A673 (cell line): ENCODE data around the gene SLC9A2. TPM values are rescaled to one million over a fixed set of nuclear protein-coding genes. Genes with fewer than 3 reads are reported as not detected.

ENCODE experiments used
- BruUV-seq: library from RNA; stranded (reverse); fragments of 400-500 nt; replicated peaks from 2 replicates; lab custom pipeline; 2021; lab: Mats Ljungman, UMichigan
- CTCF ChIA-PET: fragments of 300-600 bp; sonication (Branson Sonifier 250); formaldehyde crosslinking; loops from one replicate; lab custom pipeline; 2022; ENCODE audit warnings: antibody characterized with exemption; lab: Charles Lee
- POLR2A ChIA-PET: fragments of 300-600 bp; sonication (Branson Sonifier 250); formaldehyde crosslinking; loops from one replicate; lab custom pipeline; 2022; ENCODE audit warnings: antibody characterized with exemption; ENCODE audit not compliant: low non-redundant PET; lab: Charles Lee
- DNase-seq: peaks from one replicate; pipeline ENCODE4 v3.0.0-alpha.2; 2015; ENCODE audit warnings: low spot score
- H3K27ac ChIP-seq: fragments of 200-600 bp; sonication (generic); 2 replicates; pipeline ENCODE4 v1.5.1; 2016; ENCODE audit warnings: mixed run types, low read depth, mild to moderate bottlenecking, mixed read lengths, antibody characterized with exemption, low read length; ENCODE audit not compliant: poor library complexity, severe bottlenecking
- H3K27me3 ChIP-seq: fragments of 200-600 bp; sonication (generic); replicated peaks from 2 replicates; pipeline ENCODE4 v1.6.1; 2017; ENCODE audit warnings: mixed run types, low read depth, mild to moderate bottlenecking, mixed read lengths, antibody characterized with exemption, low read length; ENCODE audit not compliant: insufficient read depth, poor library complexity
- H3K36me3 ChIP-seq: fragments of 200-600 bp; sonication (generic); 2 replicates; pipeline ENCODE4 v1.6.1; 2016; ENCODE audit warnings: mixed run types, mild to moderate bottlenecking, mixed read lengths, antibody characterized with exemption, low read length; ENCODE audit not compliant: insufficient read depth, poor library complexity, severe bottlenecking
- H3K4me1 ChIP-seq: fragments of 200-600 bp; sonication (generic); 2 replicates; pipeline ENCODE4 v1.6.1; 2017; ENCODE audit warnings: mixed run types, mild to moderate bottlenecking, mixed read lengths, antibody characterized with exemption, low read length; ENCODE audit not compliant: insufficient read depth, poor library complexity, severe bottlenecking
- H3K4me3 ChIP-seq: fragments of 200-600 bp; sonication (generic); 2 replicates; pipeline ENCODE4 v1.5.1; 2016; ENCODE audit warnings: low read depth, mixed run types, mild to moderate bottlenecking, mixed read lengths, low read length; ENCODE audit not compliant: poor library complexity, severe bottlenecking
- H3K9me3 ChIP-seq: fragments of 200-600 bp; sonication (generic); 2 replicates; pipeline ENCODE4 v1.6.1; 2016; ENCODE audit warnings: mixed run types, low read depth, mild to moderate bottlenecking, mixed read lengths, antibody characterized with exemption, low read length; ENCODE audit not compliant: poor library complexity, severe bottlenecking
- CTCF ChIP-seq: fragments of 300-800, 200-600 bp; sonication (generic); conservative IDR thresholded peaks from 2 replicates; pipeline ENCODE4 v1.5.1; 2017; ENCODE audit warnings: low read depth, mild to moderate bottlenecking, antibody characterized with exemption, low read length, moderate library complexity, mixed read lengths
- EZH2 ChIP-seq: fragments of 200-600 bp; sonication (generic); IDR thresholded peaks from 2 replicates; pipeline ENCODE4 v1.6.1; 2017; ENCODE audit warnings: borderline replicate concordance, low read depth, mild to moderate bottlenecking, mixed read lengths, antibody characterized with exemption, low read length; ENCODE audit not compliant: poor library complexity, severe bottlenecking
- intact Hi-C: fragments of 100-400 bp; cut with micrococcal nuclease; formaldehyde crosslinking; loops from one replicate; pipeline ENCODE4 v1.10.0; 2022; ENCODE audit not compliant: unreplicated experiment
- total RNA-seq: library from RNA; stranded (reverse); gene quantifications from 2 replicates; pipeline ENCODE4 v1.2.3, GENCODE V29; 2021

SLC9A2 gene
- total RNA-seq, 1 experiment from 2014 or later: not detected

- Histone ChIP-seq H3K27me3 (no peaks in the 10 kb centered on the region), H3K36me3 (no peaks in the 10 kb centered on the region), H3K4me1 (no peaks in the 10 kb centered on the region), H3K9me3 (no peaks in the 10 kb centered on the region), H3K27ac (no peak overlapping the region), H3K4me3 (no peak overlapping the region)
- BruUV-seq: no TSS peak
- TF ChIP-seq CTCF (no peak), EZH2 (no peak)
- CTCF ChIA-PET: no interaction called here
- intact Hi-C loops: no loop called here
- DNase-seq: no peak
- POLR2A ChIA-PET: no interaction called here
These were observed 37.4 kb upstream of the SLC9A2 start for GRCh38 chr2:102581911-102582310.

- Histone ChIP-seq H3K27ac (no peak overlapping the region), H3K27me3 (no peaks in the 10 kb centered on the region), H3K9me3 (no peaks in the 10 kb centered on the region), H3K36me3 (no peaks in the 10 kb centered on the region), H3K4me1 (no peaks in the 10 kb centered on the region), H3K4me3 (no peak overlapping the region)
- ChIA-PET CTCF (no interaction called here), POLR2A (no interaction called here)
- DNase-seq: no peak
- BruUV-seq: no TSS peak
- intact Hi-C loops: no loop called here
- TF ChIP-seq EZH2: no peak
- no peak for TF ChIP-seq CTCF
These were observed 36.5 kb upstream of the SLC9A2 start for GRCh38 chr2:102582845-102583244.

DNA sequence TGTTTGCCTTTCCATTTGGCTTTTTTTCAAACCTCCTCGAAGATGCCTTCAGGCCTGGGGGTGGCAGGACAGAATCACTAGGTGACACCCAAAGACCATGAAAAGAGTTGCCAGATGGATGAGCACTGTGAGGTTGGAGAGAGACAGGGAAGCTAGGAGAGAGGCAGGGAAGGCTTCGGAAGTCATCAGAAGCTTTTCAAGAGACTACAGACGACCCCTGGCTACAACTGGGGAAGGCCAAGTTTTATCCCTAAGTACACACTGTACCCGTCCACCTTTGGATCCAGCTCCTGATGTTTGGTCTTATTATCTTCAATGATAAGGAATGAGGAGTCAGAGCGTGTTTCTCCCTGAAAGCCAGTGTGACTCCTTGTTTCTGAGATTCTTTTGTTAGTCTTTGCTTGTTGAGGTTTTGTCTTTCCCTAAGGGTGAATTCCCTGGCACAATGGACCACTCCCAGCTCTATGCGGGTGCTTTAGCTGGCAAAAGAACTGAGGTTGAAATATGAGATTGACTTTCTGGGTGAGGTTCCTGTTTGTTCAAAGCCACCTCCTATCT lies 33.4 kb upstream of the SLC9A2 start:
- intact Hi-C loops: no loop called here
- TF ChIP-seq EZH2 (no peak), CTCF (no peak)
- Histone ChIP-seq H3K27ac (no peak overlapping the region), H3K36me3 (no peaks in the 10 kb centered on the region), H3K4me3 (no peak overlapping the region), H3K9me3 (no peaks in the 10 kb centered on the region), H3K27me3 (no peaks in the 10 kb centered on the region), H3K4me1 (no peaks in the 10 kb centered on the region)
- DNase-seq: no peak
- BruUV-seq: no TSS peak
- POLR2A ChIA-PET: no interaction called here
- CTCF ChIA-PET: no interaction called here
